Amniotic epithelial cell (primary cell): ENCODE results near the gene DBN1.

Experiments
- DNase-seq: peaks from one replicate; pipeline ENCODE4 v3.0.0-alpha.2; 2010; ENCODE audit warnings: low read depth

DBN1 gene

GRCh38 chr5:177472460-177473442, 683 bp downstream of the DBN1 start:
- DNase-seq: no peak

GRCh38 chr5:177471610-177472356, 1.7 kb downstream of the DBN1 start:
- DNase-seq: no peak

- no peak for DNase-seq
These were observed 2.5 kb downstream of the DBN1 start for GRCh38 chr5:177470759-177471536.

- no peak for DNase-seq
These were observed 3.5 kb downstream of the DBN1 start for GRCh38 chr5:177469750-177470525.

- DNase-seq: peak; percentile 68
These were observed 4.5 kb downstream of the DBN1 start for GRCh38 chr5:177468685-177469628.

GRCh38 chr5:177468329-177468684, 5.1 kb downstream of the DBN1 start:
- no peak for DNase-seq

- DNase-seq: no peak
These were observed 6.0 kb downstream of the DBN1 start for GRCh38 chr5:177467436-177467835.

GRCh38 chr5:177466861-177467260, 6.6 kb downstream of the DBN1 start:
- DNase-seq: no peak

GRCh38 chr5:177465044-177465443, 8.4 kb downstream of the DBN1 start:
- no peak for DNase-seq

GRCh38 chr5:177462021-177462670, 11.3 kb downstream of the DBN1 start:
- DNase-seq: no peak

- no peak for DNase-seq
These were observed 13.4 kb downstream of the DBN1 start for GRCh38 chr5:177459819-177460628.

GRCh38 chr5:177459357-177459756, 14.1 kb downstream of the DBN1 start:
- no peak for DNase-seq

- peak; percentile 40 for DNase-seq
These were observed 14.5 kb downstream of the DBN1 start for GRCh38 chr5:177458912-177459350.

GRCh38 chr5:177457852-177458681, 15.4 kb downstream of the DBN1 start:
- no peak for DNase-seq

GRCh38 chr5:177456976-177457851, 16.2 kb downstream of the DBN1 start:
- peak; percentile 98 for DNase-seq

GRCh38 chr5:177456591-177456964, 16.9 kb downstream of the DBN1 start:
- DNase-seq: no peak
